Ovary (tissue), 3 donors: ENCODE data around the gene PIWIL4.

Source experiments
- EP300 ChIP-seq: sonication (generic); formaldehyde crosslinking; IDR thresholded peaks from one replicate; pipeline ENCODE4 v1.6.1; 2017; ENCODE audit warnings: antibody characterized with exemption
- TF ChIP-seq, protein P1 (sequence below), 3 donors: fragments of 450-650 bp in 2 of 3; fragments of 200-600 bp in 1 of 3; IDR thresholded peaks; one replicate each; pipeline versions ENCODE4 v1.5.1 to v1.8.0; 2016 to 2022; ENCODE audit warnings: antibody characterized with exemption in 3 of 3, mild to moderate bottlenecking in 1 of 3
- donor health status: DM: no; HTN: no; CAD: no.

DNA sequence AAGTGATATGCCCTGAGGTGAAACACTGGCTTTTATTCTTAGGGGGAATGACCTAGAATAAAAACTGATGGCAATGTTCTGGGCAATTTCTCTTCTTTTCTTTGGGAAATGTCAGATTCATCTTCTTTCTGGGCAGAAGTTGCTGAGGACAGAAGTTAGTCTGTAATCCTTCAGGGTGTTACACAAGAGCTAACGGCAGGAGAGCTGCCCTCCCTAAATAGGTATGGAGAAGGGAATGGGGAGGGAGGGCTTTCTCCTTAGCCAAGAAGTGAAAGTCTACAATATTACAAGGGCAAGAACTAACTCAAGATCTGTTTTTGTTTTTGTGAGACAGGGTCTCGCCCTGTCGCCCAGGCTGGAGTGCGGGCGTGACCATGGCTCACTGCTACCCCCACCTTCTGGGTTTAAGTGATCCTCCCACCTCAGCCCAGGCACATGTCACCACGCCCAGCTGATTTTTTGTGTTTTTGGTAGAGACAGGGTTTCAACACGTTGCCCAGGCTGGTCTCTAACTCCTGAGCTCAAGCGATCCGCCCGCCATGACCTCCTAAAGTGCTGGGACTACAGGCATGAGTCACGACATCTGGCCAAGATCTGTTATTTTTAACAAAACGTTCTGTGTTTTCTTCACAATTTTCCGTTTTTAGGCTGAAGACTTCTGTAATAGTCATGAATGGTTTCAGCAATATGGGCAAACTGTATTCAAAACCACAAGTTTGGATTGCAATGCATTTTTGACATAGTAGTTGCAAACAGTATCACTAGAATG, 7.2 kb downstream of the PIWIL4 start:
- TF ChIP-seq, protein P1, sequence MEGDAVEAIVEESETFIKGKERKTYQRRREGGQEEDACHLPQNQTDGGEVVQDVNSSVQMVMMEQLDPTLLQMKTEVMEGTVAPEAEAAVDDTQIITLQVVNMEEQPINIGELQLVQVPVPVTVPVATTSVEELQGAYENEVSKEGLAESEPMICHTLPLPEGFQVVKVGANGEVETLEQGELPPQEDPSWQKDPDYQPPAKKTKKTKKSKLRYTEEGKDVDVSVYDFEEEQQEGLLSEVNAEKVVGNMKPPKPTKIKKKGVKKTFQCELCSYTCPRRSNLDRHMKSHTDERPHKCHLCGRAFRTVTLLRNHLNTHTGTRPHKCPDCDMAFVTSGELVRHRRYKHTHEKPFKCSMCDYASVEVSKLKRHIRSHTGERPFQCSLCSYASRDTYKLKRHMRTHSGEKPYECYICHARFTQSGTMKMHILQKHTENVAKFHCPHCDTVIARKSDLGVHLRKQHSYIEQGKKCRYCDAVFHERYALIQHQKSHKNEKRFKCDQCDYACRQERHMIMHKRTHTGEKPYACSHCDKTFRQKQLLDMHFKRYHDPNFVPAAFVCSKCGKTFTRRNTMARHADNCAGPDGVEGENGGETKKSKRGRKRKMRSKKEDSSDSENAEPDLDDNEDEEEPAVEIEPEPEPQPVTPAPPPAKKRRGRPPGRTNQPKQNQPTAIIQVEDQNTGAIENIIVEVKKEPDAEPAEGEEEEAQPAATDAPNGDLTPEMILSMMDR (IDR thresholded peaks at IDR 0.05), result no peak
- no peak for TF ChIP-seq EP300
